ENCODE measurements around the gene ZNF566. TPM values are rescaled to one million over a fixed set of nuclear protein-coding genes. Genes with fewer than 3 reads are reported as not detected.
A peak's percentile ranks its signal among the peaks of the same experiment; 100 is the strongest.
"Not testable (repeated sequence)": the region's sequence is repeated elsewhere in the genome, so short reads cannot be mapped to it uniquely, and the experiment has no call there.

ZNF566 gene
- total RNA-seq, 8 experiments from 2014 or later: 9.1 to 21.9 (median 19.1) TPM

DNA sequence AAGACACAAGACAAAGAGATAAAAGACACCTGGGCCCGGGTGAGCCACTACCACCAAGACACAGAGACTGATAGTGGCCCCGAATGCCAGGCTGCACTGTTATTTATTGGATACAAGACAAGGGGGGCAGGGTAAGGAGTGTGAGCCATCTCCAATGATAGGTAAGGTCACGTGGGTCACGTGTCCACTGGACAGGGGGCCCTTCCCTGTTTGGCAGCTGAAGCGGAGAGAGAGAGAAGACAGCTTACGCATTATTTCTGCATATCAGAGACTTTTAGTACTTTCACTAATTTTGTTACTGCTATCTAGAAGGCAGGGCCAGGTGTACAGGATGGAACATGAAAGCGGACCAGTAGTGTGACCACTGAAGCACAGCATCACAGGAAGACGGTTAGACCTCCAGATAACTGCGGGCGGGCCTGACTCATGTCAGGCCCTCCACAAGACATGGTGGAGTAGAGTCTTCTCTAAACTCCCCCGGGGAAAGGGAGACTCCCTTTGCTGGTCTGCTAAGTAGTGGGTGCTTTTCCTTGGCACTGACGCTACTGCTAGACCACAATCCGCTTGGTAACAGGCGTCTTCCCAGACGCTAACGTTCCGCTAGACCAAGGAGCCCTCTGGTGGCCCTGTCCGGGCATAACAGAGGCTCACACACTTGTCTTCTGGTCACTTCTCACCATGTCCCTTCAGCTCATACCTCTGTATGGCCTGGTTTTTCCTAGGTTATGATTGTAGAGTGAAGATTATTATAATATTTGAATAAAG, 3.5 kb upstream of the ZNF566 start:
- H3K4me3 ChIP-seq; H3K4me1 ChIP-seq (replicated peaks in 1 of 2); H3K27ac ChIP-seq; in situ Hi-C loops (cut with MboI; ENCODE audit: low pct_unique_long_range_greater_than_20kb in 2 of 9, low sequenced_read_pairs in 9 of 9, unreplicated experiment in 9 of 9); ATAC-seq (replicated peaks in 6 of 8): not testable (repeated sequence)
- 30 to 93% (median 72%) methylated on average over 1 to 10 of the region's 18 CpGs; no CpG with 5 or more reads in 2 of the 10 experiments for WGBS, 10 experiments

DNA sequence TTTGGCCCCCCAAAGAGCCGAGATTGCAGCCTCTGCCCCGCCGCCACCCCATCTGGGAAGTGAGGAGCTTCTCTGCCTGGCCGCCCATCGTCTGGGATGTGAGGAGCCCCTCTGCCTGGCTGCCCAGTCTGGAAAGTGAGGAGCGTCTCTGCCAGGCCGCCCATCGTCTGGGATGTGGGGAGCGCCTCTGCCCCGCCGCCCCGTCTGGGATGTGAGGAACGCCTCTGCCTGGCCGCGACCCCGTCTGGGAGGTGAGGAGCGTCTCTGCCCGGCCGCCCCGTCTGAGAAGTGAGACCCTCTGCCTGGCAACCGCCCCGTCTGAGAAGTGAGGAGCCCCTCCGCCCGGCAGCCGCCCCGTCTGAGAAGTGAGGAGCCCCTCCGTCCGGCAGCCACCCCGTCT, 1.5 kb upstream of the ZNF566 start:
- H3K27ac ChIP-seq; ATAC-seq (replicated peaks in 6 of 8); H3K4me1 ChIP-seq (replicated peaks in 1 of 2); H3K4me3 ChIP-seq; in situ Hi-C loops (cut with MboI; ENCODE audit: low pct_unique_long_range_greater_than_20kb in 2 of 9, low sequenced_read_pairs in 9 of 9, unreplicated experiment in 9 of 9): not testable (repeated sequence)
- WGBS, 10 experiments: no CpG with 5 or more reads among the region's 29 CpGs

DNA sequence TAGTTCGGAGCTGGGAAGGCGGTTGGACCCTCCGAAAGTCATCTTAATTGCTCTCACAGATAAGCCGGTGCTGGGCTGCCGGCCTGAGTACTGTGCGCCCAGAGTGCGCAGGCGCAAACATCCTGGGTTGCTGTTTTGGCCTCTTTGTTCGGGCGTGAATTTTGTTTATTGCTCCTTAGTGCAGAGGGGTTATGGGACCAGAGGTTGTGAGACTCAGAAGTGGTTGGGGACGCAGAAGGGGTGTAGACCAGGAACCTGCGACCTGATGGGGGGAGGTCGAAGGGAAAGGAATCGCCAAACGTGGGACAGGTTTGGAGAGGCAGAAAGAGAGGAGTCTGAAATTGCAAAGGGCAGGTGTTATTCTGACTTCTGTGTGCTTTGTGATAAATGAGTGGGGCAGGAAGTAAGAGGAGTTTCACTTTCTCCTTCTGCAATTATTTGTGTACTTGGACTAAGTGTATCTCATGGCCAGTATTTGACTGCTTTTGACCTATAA, 607 bp upstream of the ZNF566 start:
- H3K4me3 ChIP-seq: peak overlapping the region; percentile 83 to 97 (median 89)
- peaks cover 4 to 6% of the 10 kb centered on the region in 2 donors for H3K4me1 ChIP-seq (replicated peaks in 1 of 2)
- WGBS, 10 experiments: 0 to 36% (median 18%) methylated on average over 1 to 4 of the region's 15 CpGs; no CpG with 5 or more reads in 6 of the 10 experiments
- H3K27ac ChIP-seq: peak overlapping the region; percentile 98 to 100
- peak in 6 of 8 experiments; percentile 87 to 89 (median 88) for ATAC-seq (replicated peaks in 6 of 8)
- in situ Hi-C loops (cut with MboI; ENCODE audit: low pct_unique_long_range_greater_than_20kb in 2 of 9, low sequenced_read_pairs in 9 of 9, unreplicated experiment in 9 of 9): no loop called here

DNA sequence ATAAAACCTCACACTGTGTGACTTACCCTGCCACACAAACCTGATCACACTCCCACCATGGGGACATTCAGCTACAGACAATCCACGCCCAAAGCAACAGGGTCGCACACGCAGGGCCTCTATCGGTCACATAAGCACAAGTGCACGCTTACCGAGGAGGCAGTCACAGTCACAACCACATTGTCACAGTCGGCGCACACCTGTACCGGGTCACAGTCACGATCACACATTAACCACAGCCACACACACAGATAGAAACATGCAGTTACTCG, 579 bp downstream of the ZNF566 start:
- peak overlapping the region; percentile 98 to 100 for H3K27ac ChIP-seq
- in situ Hi-C loops (cut with MboI; ENCODE audit: low pct_unique_long_range_greater_than_20kb in 2 of 9, low sequenced_read_pairs in 9 of 9, unreplicated experiment in 9 of 9): no loop called here
- H3K4me1 ChIP-seq (replicated peaks in 1 of 2): peaks cover 4 to 6% of the 10 kb centered on the region in 2 donors
- 0% methylated on average over 1 to 11 of the region's 11 CpGs; no CpG with 5 or more reads in 4 of the 10 experiments for WGBS, 10 experiments
- H3K4me3 ChIP-seq: peak overlapping the region; percentile 83 to 97 (median 89)
- ATAC-seq (replicated peaks in 6 of 8): peak in 7 of 8 experiments; percentile 1 to 16 (median 5)

GRCh38 chr19:36488118-36488845, 1.1 kb downstream of the ZNF566 start:
- 21 to 71% (median 45%) methylated on average over 4 to 8 of the region's 9 CpGs for WGBS, 10 experiments
- no peak overlapping the region for H3K27ac ChIP-seq
- no peak for ATAC-seq (replicated peaks in 6 of 8)

DNA sequence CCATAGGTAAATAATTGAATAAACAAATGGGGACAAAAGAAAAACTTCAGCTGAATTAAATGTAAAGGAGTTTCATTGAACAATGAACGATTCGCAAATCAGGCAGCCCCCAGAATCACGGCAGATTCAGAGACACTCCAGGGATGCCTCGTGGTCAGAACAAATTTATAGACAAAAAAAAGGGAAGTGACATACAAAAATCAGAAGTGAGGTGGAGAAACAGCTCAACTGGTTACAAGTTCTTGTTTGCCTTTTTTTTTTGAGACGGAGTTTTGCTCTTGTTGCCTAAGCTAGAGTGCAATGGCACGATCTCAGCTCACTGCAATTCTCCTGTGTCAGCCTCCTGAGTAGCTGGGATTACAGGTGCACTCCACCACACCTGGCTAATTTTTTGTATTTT, 5.7 kb downstream of the ZNF566 start:
- ATAC-seq (replicated peaks in 6 of 8): no peak
- Histone ChIP-seq H3K27ac (no peak overlapping the region), H3K4me3 (no peak overlapping the region), H3K4me1 (replicated peaks in 1 of 2) (peaks cover 4 to 6% of the 10 kb centered on the region in 2 donors)
- in situ Hi-C loops (cut with MboI; ENCODE audit: low pct_unique_long_range_greater_than_20kb in 2 of 9, low sequenced_read_pairs in 9 of 9, unreplicated experiment in 9 of 9): no loop called here
- WGBS, 10 experiments: 92 to 100% (median 93%) methylated on average over 3 to 6 of the region's 6 CpGs; no CpG with 5 or more reads in 1 of the 10 experiments

More at GRCh38 chr19:36488118-36488845, 1.1 kb downstream of the ZNF566 start:
- peaks cover 4 to 6% of the 10 kb centered on the region in 2 donors for H3K4me1 ChIP-seq (replicated peaks in 1 of 2)
- in situ Hi-C loops (cut with MboI; ENCODE audit: low pct_unique_long_range_greater_than_20kb in 2 of 9, low sequenced_read_pairs in 9 of 9, unreplicated experiment in 9 of 9): no loop called here
- peak overlapping the region; percentile 83 to 97 (median 89) for H3K4me3 ChIP-seq

DNA sequence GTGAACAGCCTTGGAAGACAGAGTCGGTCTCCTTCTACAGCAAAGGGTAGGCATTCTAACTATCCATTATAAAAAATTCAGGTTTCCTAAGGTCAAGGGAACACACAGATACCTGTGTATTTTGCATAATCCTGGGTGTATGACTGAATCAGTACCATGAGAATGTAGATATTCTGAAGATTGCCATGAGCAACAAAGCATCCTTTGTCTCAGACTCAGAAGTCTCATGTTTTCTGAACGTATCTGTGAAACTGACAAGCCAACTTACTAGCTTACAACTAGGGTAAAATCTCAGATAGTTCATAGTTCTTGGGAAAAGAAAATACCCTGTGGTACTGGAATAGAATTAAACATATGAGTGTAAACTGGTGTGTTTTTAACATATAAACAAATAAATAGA, 6.5 kb downstream of the ZNF566 start:
- WGBS, 10 experiments: 86 to 100% (median 100%) methylated on average over 1 to 2 of the region's 2 CpGs; no CpG with 5 or more reads in 2 of the 10 experiments
- Histone ChIP-seq H3K4me1 (replicated peaks in 1 of 2) (no peaks in the 10 kb centered on the region), H3K4me3 (no peak overlapping the region), H3K27ac (no peak overlapping the region)
- ATAC-seq (replicated peaks in 6 of 8): no peak
- in situ Hi-C loops (cut with MboI; ENCODE audit: low pct_unique_long_range_greater_than_20kb in 2 of 9, low sequenced_read_pairs in 9 of 9, unreplicated experiment in 9 of 9): no loop called here

- in situ Hi-C loops (cut with MboI; ENCODE audit: low pct_unique_long_range_greater_than_20kb in 2 of 9, low sequenced_read_pairs in 9 of 9, unreplicated experiment in 9 of 9): no loop called here
- ATAC-seq (replicated peaks in 6 of 8): no peak
Measured at GRCh38 chr19:36460046-36460445, 29.3 kb downstream of the ZNF566 start.

GRCh38 chr19:36456831-36457230, 32.5 kb downstream of the ZNF566 start:
- in situ Hi-C loops (cut with MboI; ENCODE audit: low pct_unique_long_range_greater_than_20kb in 2 of 9, low sequenced_read_pairs in 9 of 9, unreplicated experiment in 9 of 9): no loop called here
- H3K27ac ChIP-seq: no peak overlapping the region
- H3K4me1 ChIP-seq (replicated peaks in 1 of 2): no peaks in the 10 kb centered on the region
- 80 to 100% (median 94%) methylated on average over 1 to 2 of the region's 2 CpGs; no CpG with 5 or more reads in 2 of the 10 experiments for WGBS, 10 experiments
- H3K4me3 ChIP-seq: no peak overlapping the region
- no peak for ATAC-seq (replicated peaks in 6 of 8)

More at GRCh38 chr19:36460046-36460445, 29.3 kb downstream of the ZNF566 start:
- Histone ChIP-seq H3K4me3 (no peak overlapping the region), H3K27ac (no peak overlapping the region), H3K4me1 (replicated peaks in 1 of 2) (no peaks in the 10 kb centered on the region)
- WGBS, 10 experiments: 88 to 100% (median 94%) methylated on average over 1 of the region's 1 CpG

GRCh38 chr19:36449059-36449670, 40.2 kb downstream of the ZNF566 start:
- in situ Hi-C loops (cut with MboI; ENCODE audit: low pct_unique_long_range_greater_than_20kb in 2 of 9, low sequenced_read_pairs in 9 of 9, unreplicated experiment in 9 of 9): no loop called here
- WGBS, 10 experiments: 94 to 100% (median 100%) methylated on average over 1 to 5 of the region's 5 CpGs; no CpG with 5 or more reads in 1 of the 10 experiments
- H3K4me1 ChIP-seq (replicated peaks in 1 of 2): no peaks in the 10 kb centered on the region
- no peak for ATAC-seq (replicated peaks in 6 of 8)
- H3K27ac ChIP-seq: no peak overlapping the region
- H3K4me3 ChIP-seq: no peak overlapping the region

DNA sequence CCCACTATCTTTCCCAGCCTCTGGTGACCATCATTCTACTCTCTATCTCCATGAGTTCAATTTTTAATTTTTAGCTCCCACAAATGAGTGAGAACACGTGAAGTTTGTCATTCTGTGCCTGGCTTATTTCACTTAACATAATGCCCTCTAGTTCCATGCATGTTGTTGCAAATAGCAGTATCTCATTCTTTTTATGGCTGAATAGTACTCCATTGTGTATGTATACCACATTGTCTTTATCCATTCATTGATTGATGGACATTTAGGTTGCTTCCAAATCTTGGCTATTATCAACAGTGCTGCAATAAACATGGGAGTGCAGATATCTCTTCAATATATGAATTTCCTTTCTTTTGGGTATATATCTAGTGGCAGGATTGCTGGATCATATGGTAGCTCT, 48.0 kb downstream of the ZNF566 start:
- Histone ChIP-seq H3K27ac (no peak overlapping the region), H3K4me1 (replicated peaks in 1 of 2) (no peaks in the 10 kb centered on the region), H3K4me3 (no peak overlapping the region)
- in situ Hi-C loops (cut with MboI; ENCODE audit: low pct_unique_long_range_greater_than_20kb in 2 of 9, low sequenced_read_pairs in 9 of 9, unreplicated experiment in 9 of 9): no loop called here
- ATAC-seq (replicated peaks in 6 of 8): no peak
- 33 to 100% (median 71%) methylated on average over 1 of the region's 1 CpG; no CpG with 5 or more reads in 2 of the 10 experiments for WGBS, 10 experiments

- Histone ChIP-seq H3K27ac (no peak overlapping the region), H3K4me1 (replicated peaks in 1 of 2) (no peaks in the 10 kb centered on the region), H3K4me3 (no peak overlapping the region)
- 0 to 57% (median 23%) methylated on average over 1 to 2 of the region's 2 CpGs; no CpG with 5 or more reads in 4 of the 10 experiments for WGBS, 10 experiments
- in situ Hi-C loops (cut with MboI; ENCODE audit: low pct_unique_long_range_greater_than_20kb in 2 of 9, low sequenced_read_pairs in 9 of 9, unreplicated experiment in 9 of 9): no loop called here
- ATAC-seq (replicated peaks in 6 of 8): no peak
Measured at GRCh38 chr19:36436531-36436930, 52.8 kb downstream of the ZNF566 start.

GRCh38 chr19:36423925-36424324, 65.4 kb downstream of the ZNF566 start:
- ATAC-seq (replicated peaks in 6 of 8): peak in 1 of 8 experiments; percentile 26
- H3K4me1 ChIP-seq (replicated peaks in 1 of 2): peaks cover 0 to 3% of the 10 kb centered on the region in 2 donors
- no peak overlapping the region for H3K27ac ChIP-seq
- WGBS, 10 experiments: 50 to 100% (median 92%) methylated on average over 1 to 4 of the region's 4 CpGs; no CpG with 5 or more reads in 3 of the 10 experiments
- H3K4me3 ChIP-seq: no peak overlapping the region
- in situ Hi-C loops (cut with MboI; ENCODE audit: low pct_unique_long_range_greater_than_20kb in 2 of 9, low sequenced_read_pairs in 9 of 9, unreplicated experiment in 9 of 9): no loop called here
